OCI-LY3 (cell line): ENCODE results near the gene ALPP.
"Not testable (repeated sequence)": the region's sequence is repeated elsewhere in the genome, so short reads cannot be mapped to it uniquely, and the experiment has no call there.

ENCODE experiments used
- CTCF ChIP-seq: fragments of 200-600, 300-600 bp; sonication (generic); IDR thresholded peaks from 2 replicates; pipeline ENCODE4 v1.5.1; 2014; ENCODE audit warnings: antibody characterized with exemption, low read length, low read depth
- EZH2phosphoT487 ChIP-seq: fragments of 200-600 bp; shearing (Covaris generic); IDR thresholded peaks from 2 replicates; pipeline ENCODE4 v1.6.1; 2018; ENCODE audit warnings: antibody characterized with exemption, mixed run types, low read depth

- peak; percentile 37 for TF ChIP-seq CTCF
- not testable (repeated sequence) for TF ChIP-seq EZH2phosphoT487
Observed at GRCh38 chr2:232335206-232335858, 43.2 kb upstream of the ALPP start.
